ENCODE measurements around the gene RND2. TPM values are rescaled to one million over a fixed set of nuclear protein-coding genes. Genes with fewer than 3 reads are reported as not detected.

RND2 gene
- total and polyA plus RNA-seq, 2 of the 4 experiments (the other 2 are of a cell fraction) = 1.1 to 1.9 TPM

DNA sequence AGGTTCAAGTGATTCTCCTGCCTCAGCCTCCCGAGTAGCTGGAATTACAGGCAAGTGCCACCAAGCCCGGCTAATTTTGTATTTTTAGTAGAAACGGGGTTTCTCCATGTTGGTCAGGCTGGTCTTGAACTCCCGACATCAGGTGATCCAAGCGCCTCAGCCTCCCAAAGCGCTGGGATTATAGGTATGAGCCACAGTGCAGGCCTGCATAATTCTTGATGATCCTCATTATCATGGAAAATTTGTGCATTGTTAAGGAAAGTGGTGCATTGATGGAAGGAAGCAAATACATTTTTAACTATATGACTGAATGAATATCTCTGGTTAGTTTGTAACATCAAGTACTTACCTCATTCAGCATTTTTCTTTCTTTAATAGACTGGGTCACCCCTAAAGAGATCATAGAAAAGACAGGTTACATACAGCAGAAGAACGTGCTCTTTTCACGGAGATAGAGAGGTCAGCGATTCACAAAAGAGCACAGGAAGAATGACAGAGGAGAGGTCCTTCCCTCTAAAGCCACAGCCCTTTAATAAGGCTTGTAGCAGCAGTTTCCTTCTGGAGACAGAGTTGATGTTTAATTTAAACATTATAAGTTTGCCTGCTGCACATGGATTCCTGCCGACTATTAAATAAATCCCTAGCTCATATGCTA, 38.1 kb downstream of the RND2 start:
- intact Hi-C loops (cut with micrococcal nuclease) = no loop called here
- no peak for TF ChIP-seq BHLHE40 (IDR thresholded peaks at IDR 0.05; ENCODE audit: low read depth, low read length)
- TF ChIP-seq CHD1 (IDR thresholded peaks at IDR 0.05; ENCODE audit: low read depth, low read length) = no peak
- TF ChIP-seq CEBPB (IDR thresholded peaks at IDR 0.05; ENCODE audit: low read depth, low read length) = no peak
- no peak for TF ChIP-seq MAFK (IDR thresholded peaks at IDR 0.05; ENCODE audit: low read depth, low read length)
- TF ChIP-seq, protein P1, sequence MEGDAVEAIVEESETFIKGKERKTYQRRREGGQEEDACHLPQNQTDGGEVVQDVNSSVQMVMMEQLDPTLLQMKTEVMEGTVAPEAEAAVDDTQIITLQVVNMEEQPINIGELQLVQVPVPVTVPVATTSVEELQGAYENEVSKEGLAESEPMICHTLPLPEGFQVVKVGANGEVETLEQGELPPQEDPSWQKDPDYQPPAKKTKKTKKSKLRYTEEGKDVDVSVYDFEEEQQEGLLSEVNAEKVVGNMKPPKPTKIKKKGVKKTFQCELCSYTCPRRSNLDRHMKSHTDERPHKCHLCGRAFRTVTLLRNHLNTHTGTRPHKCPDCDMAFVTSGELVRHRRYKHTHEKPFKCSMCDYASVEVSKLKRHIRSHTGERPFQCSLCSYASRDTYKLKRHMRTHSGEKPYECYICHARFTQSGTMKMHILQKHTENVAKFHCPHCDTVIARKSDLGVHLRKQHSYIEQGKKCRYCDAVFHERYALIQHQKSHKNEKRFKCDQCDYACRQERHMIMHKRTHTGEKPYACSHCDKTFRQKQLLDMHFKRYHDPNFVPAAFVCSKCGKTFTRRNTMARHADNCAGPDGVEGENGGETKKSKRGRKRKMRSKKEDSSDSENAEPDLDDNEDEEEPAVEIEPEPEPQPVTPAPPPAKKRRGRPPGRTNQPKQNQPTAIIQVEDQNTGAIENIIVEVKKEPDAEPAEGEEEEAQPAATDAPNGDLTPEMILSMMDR (conservative IDR thresholded peaks at IDR 0.05; ENCODE audit: low read depth, low read length) = no peak
- TF ChIP-seq FOS (IDR thresholded peaks at IDR 0.05; ENCODE audit: low read depth, low read length) = no peak
- Histone ChIP-seq H2BK20ac (ENCODE audit: low read depth, low read length) (no peak overlapping the region), H3K4me3 (ENCODE audit: insufficient read depth, low read depth, low read length) (no peak overlapping the region), H3K36me3 (ENCODE audit: control insufficient read depth, insufficient read depth, low read length) (peaks cover 1% of the 10 kb centered on the region; the same call in 1 of the 2 replicates), H2AK9ac (replicated peaks; ENCODE audit: low read depth, low read length, poor library complexity) (no peak overlapping the region), H3K4me2 (ENCODE audit: low read depth, low read length) (no peak overlapping the region), H3K4me1 (ENCODE audit: control insufficient read depth, insufficient read depth, low read length) (no peaks in the 10 kb centered on the region), H3K79me1 (ENCODE audit: low read depth in 1 of 2, low read length in 2 of 2) (no peaks in the 10 kb centered on the region), H3K27ac (ENCODE audit: insufficient read depth, low read length) (no peak overlapping the region), H3K14ac (replicated peaks; ENCODE audit: low read depth, low read length) (no peak overlapping the region), H4K20me1 (ENCODE audit: insufficient read depth, low read length) (no peaks in the 10 kb centered on the region), H2BK120ac (ENCODE audit: low read depth, low read length) (no peak overlapping the region), H3K27me3 (ENCODE audit: control insufficient read depth, insufficient read depth, low read length) (no peaks in the 10 kb centered on the region), H4K5ac (ENCODE audit: low read depth, low read length) (no peak overlapping the region), H3K4ac (ENCODE audit: low read depth, low read length) (no peak overlapping the region), H2AK5ac (ENCODE audit: low read depth, low read length) (no peak overlapping the region), H3K9me1 (ENCODE audit: insufficient read depth, low read length) (no peaks in the 10 kb centered on the region), H3K56ac (ENCODE audit: extremely low read depth, insufficient read depth, low read length) (no peak overlapping the region), H2AFZ (replicated peaks; ENCODE audit: low read length, poor library complexity) (no peak overlapping the region), H3K9ac (ENCODE audit: low read depth, low read length) (no peak overlapping the region), H3K9me3 (ENCODE audit: control insufficient read depth, insufficient read depth, low read length) (no peaks in the 10 kb centered on the region), H2BK5ac (ENCODE audit: low read depth, low read length, poor library complexity, severe bottlenecking) (no peak overlapping the region), H4K91ac (ENCODE audit: insufficient read depth, low read depth, low read length) (no peak overlapping the region), H2BK15ac (ENCODE audit: low read depth, low read length) (no peak overlapping the region), H4K8ac (ENCODE audit: low read depth in 2 of 2, low read length in 2 of 2) (no peak overlapping the region), H3K18ac (ENCODE audit: low read depth, low read length) (no peak overlapping the region), H3K23ac (ENCODE audit: low read depth, low read length) (no peak overlapping the region)
- in situ Hi-C loops (cut with MboI; ENCODE audit: low sequenced_read_pairs) = loop anchor here (25.0 kb wide), 1 partner anchor 101 kb away; the partner anchor contains the start of gene AARSD1
- DNase-seq = no peak
- ChIA-PET CTCF (no interaction called here), POLR2A (ENCODE audit: unreplicated experiment) (no interaction called here)
- ATAC-seq (ENCODE audit: low read depth) = no peak
- dilution Hi-C loops (cut with HindIII; ENCODE audit: low sequenced_read_pairs, unreplicated experiment) = no loop called here
- BruUV-seq (replicated peaks) = no TSS peak
- WGBS, 2 experiments (ENCODE audit: extremely low coverage in 2 of 2, insufficient read length in 1 of 2) = 100% methylated on average over 3 of the region's 10 CpGs; no CpG with 5 or more reads in 1 of the 2 experiments

Data from IMR-90 (cell line).